Mononuclear cell (primary cell): Measurements from ENCODE around the gene ACOX3. TPM values are rescaled to one million over a fixed set of nuclear protein-coding genes. Genes with fewer than 3 reads are reported as not detected.

Experiments used
- H3K27me3 ChIP-seq: 2 replicates; pipeline ENCODE4 v1.6.0; 2011; ENCODE audit warnings: low read length, control low read depth; ENCODE audit not compliant: insufficient read depth
- H3K4me1 ChIP-seq: 2 replicates; pipeline ENCODE4 v1.5.1; 2011; ENCODE audit warnings: mild to moderate bottlenecking, low read length, control low read depth; ENCODE audit not compliant: insufficient read depth
- H3K4me3 ChIP-seq: 2 replicates; pipeline ENCODE4 v1.5.1; 2011; ENCODE audit warnings: mild to moderate bottlenecking, low read length, moderate library complexity
- H3K9me3 ChIP-seq: 2 replicates; pipeline ENCODE4 v1.5.1; 2011; ENCODE audit warnings: low read depth, mild to moderate bottlenecking, control low read depth, low read length
- total RNA-seq: library from RNA; depleted of rRNA; stranded (reverse); fragments of >200 nt; gene quantifications from one replicate; pipeline ENCODE4 v1.2.3, GENCODE V29; 2012

ACOX3 gene
- total RNA-seq, 1 donor = 5.1 TPM

DNA sequence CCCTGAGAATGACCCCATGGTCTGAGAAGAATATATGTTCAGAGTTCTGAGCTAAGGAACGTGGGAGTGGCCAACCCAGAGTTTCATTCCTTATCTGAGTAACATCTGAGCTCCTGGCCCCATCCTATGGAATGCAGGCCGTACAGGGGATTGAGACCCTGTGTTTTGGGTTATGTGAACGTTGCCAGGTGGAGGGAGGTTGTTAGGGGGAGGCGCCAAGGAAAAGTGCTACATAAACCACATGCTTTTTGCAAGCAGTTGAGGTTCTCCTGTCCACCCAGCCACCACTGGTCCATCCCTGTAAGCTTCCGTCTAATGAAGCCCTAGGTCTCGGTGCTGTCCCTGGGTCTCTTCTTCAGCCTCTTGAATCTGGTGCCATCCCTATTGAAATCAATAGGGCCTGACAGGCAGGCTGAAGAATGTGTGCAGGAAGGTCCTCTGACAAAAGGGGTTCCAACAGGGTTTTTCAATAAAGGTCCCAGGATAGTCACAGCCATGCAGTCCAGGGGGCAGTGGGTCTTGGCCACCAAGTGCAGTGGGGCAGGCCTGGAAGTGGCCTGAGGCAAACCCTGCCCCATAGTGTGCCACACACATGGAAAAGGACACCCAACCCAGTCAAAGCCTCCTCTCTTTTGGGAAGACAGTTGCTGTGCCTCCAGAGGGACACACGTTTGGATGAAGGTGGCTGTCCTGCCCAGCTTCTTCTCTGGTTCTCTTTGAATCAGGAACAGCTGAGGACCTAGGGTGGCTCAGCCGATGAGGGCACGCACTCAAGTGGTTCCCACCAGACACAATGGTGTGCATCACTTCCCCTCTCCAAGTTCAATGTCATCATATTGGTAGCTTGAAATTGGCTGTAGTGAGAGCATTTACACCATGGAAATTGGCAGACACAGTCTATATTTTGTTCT is 117.5 kb downstream of the ACOX3 start:
- H3K9me3 ChIP-seq = no peaks in the 10 kb centered on the region

DNA sequence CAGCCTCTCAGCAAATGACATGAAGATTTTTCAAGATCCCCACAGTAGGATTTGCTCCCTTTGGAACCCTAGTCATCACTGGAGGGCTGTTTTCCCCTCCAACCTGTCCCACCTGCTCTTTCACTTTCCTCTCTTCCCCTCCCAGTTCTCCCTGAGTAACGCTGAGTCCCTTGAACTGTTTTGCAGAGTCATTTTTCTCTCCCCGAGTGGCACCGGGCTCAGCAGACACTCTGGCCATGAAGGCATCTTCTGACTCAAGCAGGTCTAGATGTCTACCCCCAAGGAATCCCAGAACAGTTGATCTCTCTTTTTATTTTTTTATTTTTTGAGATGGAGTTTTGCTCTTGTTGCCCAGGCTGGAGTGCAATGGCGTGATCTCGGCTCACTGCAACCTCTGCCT is 118.8 kb downstream of the ACOX3 start:
- H3K9me3 ChIP-seq = no peaks in the 10 kb centered on the region
- H3K4me3 ChIP-seq = no peak overlapping the region
- no peaks in the 10 kb centered on the region for H3K27me3 ChIP-seq
- no peaks in the 10 kb centered on the region for H3K4me1 ChIP-seq

More for the DNA sequence above, 117.5 kb downstream of the ACOX3 start:
- no peak overlapping the region for H3K4me3 ChIP-seq
- H3K27me3 ChIP-seq = no peaks in the 10 kb centered on the region
- no peaks in the 10 kb centered on the region for H3K4me1 ChIP-seq

DNA sequence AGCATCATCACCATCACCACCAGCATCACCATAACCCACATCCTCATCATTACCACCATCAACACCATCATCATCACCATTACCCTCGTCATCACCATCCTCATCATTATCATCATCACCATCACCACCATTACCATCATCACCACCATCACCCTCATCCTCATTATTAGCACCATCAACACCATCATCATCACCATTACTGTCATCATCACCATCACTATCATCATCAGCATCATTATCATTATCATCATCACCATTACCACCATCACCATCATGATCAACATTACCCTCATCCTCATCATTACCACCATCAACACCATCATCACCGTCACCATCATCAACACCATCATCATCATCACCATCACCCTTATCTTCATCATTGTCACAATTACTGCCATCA is 119.3 kb downstream of the ACOX3 start:
- no peak overlapping the region for H3K4me3 ChIP-seq

GRCh38 chr4:8320386-8320750 is 120.2 kb downstream of the ACOX3 start:
- Histone ChIP-seq H3K4me1 (peaks cover 7% of the 10 kb centered on the region), H3K9me3 (no peaks in the 10 kb centered on the region), H3K27me3 (no peaks in the 10 kb centered on the region), H3K4me3 (no peak overlapping the region)

More for the DNA sequence above, 119.3 kb downstream of the ACOX3 start:
- H3K27me3 ChIP-seq = no peaks in the 10 kb centered on the region
- no peaks in the 10 kb centered on the region for H3K4me1 ChIP-seq
- H3K9me3 ChIP-seq = no peaks in the 10 kb centered on the region

DNA sequence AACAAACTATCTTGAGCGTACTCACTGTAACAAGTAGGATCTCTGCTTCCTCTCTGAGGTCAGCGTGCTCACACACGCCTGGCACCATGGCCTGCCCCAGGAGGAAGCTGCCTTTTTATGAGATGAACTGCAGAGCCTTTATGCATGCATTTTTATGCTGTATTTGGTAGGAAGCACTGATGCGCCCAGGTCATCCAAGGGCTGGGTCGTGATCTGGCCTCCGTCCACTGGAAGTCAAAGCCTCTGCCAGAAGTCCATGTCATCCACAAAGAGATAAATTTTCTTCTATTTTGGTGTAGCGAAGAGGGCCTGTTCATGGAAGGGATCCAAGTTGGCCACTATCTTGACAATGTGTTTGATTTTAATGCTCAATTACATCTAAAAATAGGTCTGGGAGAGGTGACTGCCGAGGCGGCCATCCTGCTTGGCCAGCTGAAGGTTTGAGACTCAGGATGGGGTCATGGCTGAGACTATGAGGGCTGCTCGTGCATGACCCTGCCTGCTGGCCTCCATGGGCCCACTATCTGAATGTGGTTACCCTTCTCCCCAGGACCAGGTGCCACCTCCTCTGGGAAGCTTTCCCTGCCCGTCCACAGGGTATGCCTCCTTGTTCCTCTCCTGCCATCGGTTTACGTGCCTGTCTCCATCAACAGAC is 120.7 kb downstream of the ACOX3 start:
- Histone ChIP-seq H3K4me1 (peaks cover 7% of the 10 kb centered on the region), H3K9me3 (no peaks in the 10 kb centered on the region), H3K27me3 (no peaks in the 10 kb centered on the region), H3K4me3 (no peak overlapping the region)

DNA sequence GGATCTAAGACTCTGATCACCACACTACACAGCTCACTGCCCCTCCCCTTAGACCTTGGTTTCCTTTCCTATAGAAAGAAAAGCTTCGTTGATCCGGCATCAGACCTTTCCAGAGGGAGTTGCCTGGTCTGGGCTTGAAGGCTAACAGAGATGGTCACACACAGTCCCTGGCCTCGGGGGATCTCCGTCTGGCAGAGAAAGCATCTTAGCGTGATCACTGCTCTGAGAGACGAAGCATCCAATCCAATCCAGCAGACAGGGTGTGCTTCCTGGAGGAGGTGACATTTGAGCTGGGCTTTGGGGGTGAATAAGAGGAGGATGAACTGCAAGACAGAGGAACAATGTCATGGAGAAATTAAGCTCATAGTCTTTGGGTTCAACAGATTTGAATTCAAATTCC is 121.5 kb downstream of the ACOX3 start:
- H3K4me1 ChIP-seq = peaks cover 7% of the 10 kb centered on the region
- H3K9me3 ChIP-seq = no peaks in the 10 kb centered on the region
- no peaks in the 10 kb centered on the region for H3K27me3 ChIP-seq

GRCh38 chr4:8318509-8318908 is 122.0 kb downstream of the ACOX3 start:
- Histone ChIP-seq H3K27me3 (no peaks in the 10 kb centered on the region), H3K9me3 (no peaks in the 10 kb centered on the region), H3K4me1 (peaks cover 7% of the 10 kb centered on the region), H3K4me3 (no peak overlapping the region)

More for the DNA sequence above, 121.5 kb downstream of the ACOX3 start:
- no peak overlapping the region for H3K4me3 ChIP-seq

DNA sequence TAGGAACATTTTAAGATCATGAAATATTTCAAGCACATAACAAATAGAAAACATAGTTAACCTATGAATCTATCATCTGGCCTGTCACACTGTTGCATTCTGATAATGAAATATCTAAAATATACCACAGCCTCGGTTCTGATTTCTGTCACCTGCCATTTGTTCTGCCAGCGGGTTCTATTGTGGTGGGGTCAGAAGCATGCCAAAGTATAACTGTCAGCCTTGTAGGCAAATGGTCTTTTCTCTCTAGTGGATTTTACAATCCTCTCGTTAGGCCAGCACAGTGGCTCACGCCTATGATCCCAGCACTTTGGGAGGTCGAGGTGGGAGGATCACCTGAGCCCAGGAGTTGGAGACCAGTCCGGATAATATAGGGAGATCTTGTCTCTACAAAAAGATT is 123.0 kb downstream of the ACOX3 start:
- Histone ChIP-seq H3K27me3 (no peaks in the 10 kb centered on the region), H3K9me3 (no peaks in the 10 kb centered on the region), H3K4me1 (peaks cover 7% of the 10 kb centered on the region), H3K4me3 (no peak overlapping the region)

DNA sequence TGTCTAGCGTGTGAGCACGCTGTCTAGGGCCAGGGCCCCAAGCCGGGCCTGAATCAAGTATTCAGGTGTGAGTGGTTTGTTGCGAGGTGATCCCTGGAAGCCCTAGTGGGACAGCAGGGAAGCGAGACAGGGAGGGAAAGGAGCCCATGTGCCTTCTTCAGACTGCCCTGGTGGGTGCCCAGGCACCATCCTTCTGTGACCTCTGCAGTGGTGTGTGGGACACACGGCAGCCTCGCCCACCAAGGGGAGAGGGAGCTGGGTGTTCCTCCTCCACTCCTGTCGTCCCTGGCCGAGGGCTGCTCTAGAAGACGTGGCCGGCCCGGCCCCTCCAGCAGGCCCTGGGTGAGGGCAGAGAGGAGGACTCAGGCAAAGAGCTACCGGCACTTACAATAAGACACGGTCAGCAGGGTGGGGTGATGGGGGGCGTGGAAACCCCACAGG is 123.6 kb downstream of the ACOX3 start:
- Histone ChIP-seq H3K4me1 (peaks cover 7% of the 10 kb centered on the region), H3K27me3 (no peaks in the 10 kb centered on the region), H3K4me3 (no peak overlapping the region), H3K9me3 (no peaks in the 10 kb centered on the region)

Other genes with a start within 250 kb of the ACOX3 start
- gene SH3TC1, start 241.4 kb downstream of the ACOX3 start, total RNA-seq = 56.6 TPM
- not detected for gene HTRA3, start 171.0 kb downstream of the ACOX3 start, total RNA-seq
- 35.2 TPM for gene TRMT44, start 54 bp upstream of the ACOX3 start, total RNA-seq
- not detected for gene GPR78, start 139.7 kb upstream of the ACOX3 start, total RNA-seq
- gene CPZ, start 152.0 kb upstream of the ACOX3 start, total RNA-seq = not detected